GM19455 (cell line): ENCODE data around the gene PBX2.

Experiments
- ATAC-seq: cut with Tn5 transposase; IDR thresholded peaks from one replicate; pipeline ENCODE4 v1.9.1; 2021; ENCODE audit not compliant: unreplicated experiment

The PBX2 gene

GRCh38 chr6:32175322-32175710 is 14.7 kb downstream of the PBX2 start:
- ATAC-seq = no peak

GRCh38 chr6:32174416-32174815 is 15.6 kb downstream of the PBX2 start:
- ATAC-seq = no peak

GRCh38 chr6:32173051-32173727 is 16.8 kb downstream of the PBX2 start:
- ATAC-seq = no peak

GRCh38 chr6:32171234-32171633 is 18.8 kb downstream of the PBX2 start:
- ATAC-seq = no peak

GRCh38 chr6:32170294-32170693 is 19.7 kb downstream of the PBX2 start:
- no peak for ATAC-seq

- no peak for ATAC-seq
These were observed 21.0 kb downstream of the PBX2 start for GRCh38 chr6:32168807-32169591.

GRCh38 chr6:32168350-32168749 is 21.7 kb downstream of the PBX2 start:
- no peak for ATAC-seq

GRCh38 chr6:32167761-32168262 is 22.2 kb downstream of the PBX2 start:
- no peak for ATAC-seq

- ATAC-seq = no peak
These were observed 22.7 kb downstream of the PBX2 start for GRCh38 chr6:32167154-32167760.

- ATAC-seq = no peak
These were observed 23.5 kb downstream of the PBX2 start for GRCh38 chr6:32166411-32167061.

GRCh38 chr6:32164295-32164694 is 25.7 kb downstream of the PBX2 start, which contains the start of gene EGFL8:
Gene EGFL8 (plus strand): TSS chr6:32164595. CDS start chr6:32166166, 1,571 bp downstream.
- no peak for ATAC-seq

- no peak for ATAC-seq
These were observed 26.3 kb downstream of the PBX2 start for GRCh38 chr6:32163559-32164258.

- no peak for ATAC-seq
These were observed 31.9 kb downstream of the PBX2 start for GRCh38 chr6:32158052-32158451.

GRCh38 chr6:32156891-32157290 is 33.1 kb downstream of the PBX2 start:
- no peak for ATAC-seq

- no peak for ATAC-seq
These were observed 35.4 kb downstream of the PBX2 start for GRCh38 chr6:32154514-32155161.

- ATAC-seq = no peak
These were observed 36.2 kb downstream of the PBX2 start, which contains the start of gene PPT2 for GRCh38 chr6:32153564-32154513. Gene PPT2 (plus strand): TSS chr6:32154141. CDS start chr6:32154595, 454 bp downstream.

GRCh38 chr6:32152769-32153563 is 37.0 kb downstream of the PBX2 start:
- ATAC-seq = no peak
